HG02852 (cell line): Measurements from ENCODE around the gene CPED1.
"Not testable (repeated sequence)": the region's sequence is repeated elsewhere in the genome, so short reads cannot be mapped to it uniquely, and the experiment has no call there.

ENCODE experiments used
- ATAC-seq: cut with Tn5 transposase; IDR thresholded peaks from one replicate; pipeline ENCODE4 v1.9.1; 2021; ENCODE audit warnings: mild to moderate bottlenecking, moderate library complexity; ENCODE audit not compliant: unreplicated experiment

Gene CPED1

DNA sequence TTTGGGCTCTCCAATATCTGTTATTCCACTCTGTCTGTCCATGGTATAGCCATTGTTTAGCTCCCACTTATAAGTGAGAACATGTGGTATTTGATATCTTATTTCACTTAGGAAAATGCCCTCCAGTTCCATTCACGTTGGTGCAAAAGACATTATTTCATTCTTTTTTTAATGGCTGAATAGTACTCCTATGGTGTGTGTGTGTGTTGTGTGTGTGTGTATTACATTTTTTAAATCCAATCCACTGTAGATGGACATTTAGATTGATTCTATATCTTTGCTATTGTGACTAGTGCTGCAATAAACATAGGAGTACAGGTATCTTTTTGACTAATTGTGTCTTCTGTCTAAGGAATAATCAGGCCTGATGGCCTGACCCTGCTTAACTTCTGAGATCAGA, 7.4 kb upstream of the CPED1 start:
- ATAC-seq: no peak

DNA sequence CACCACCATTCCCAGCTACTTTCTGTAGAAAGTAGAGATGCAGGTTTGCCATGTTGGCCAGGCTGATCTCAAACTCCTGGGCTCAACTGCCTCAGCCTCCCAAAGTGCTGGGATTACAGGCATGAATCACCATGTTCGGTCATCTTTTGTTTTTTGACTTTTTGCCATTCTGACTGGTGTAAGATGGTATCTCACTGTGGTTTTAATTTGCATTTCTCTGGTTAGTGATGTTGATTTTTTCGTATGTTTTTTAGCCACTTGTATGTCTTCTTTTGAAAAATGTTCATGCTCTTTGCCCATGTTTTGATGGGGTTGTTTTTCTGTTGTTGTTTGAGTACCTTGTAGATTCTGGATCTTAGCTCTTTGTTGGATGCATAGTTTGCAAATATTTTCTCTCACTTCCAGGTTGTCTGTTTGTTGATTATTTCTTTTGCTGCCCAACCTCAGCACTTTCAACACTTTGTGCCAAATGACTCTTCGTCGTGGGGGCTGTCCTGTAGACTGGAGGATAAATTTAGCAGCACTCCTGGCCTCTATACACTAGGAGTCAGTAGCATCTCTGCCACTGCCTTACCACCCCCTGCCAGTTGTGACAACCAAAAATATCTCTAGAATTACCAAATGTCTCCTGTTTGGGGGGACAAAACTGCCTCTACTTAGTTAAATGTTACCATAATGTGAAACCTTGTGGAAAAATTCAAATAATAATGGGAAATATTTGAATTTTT, 6.5 kb upstream of the CPED1 start:
- no peak for ATAC-seq

DNA sequence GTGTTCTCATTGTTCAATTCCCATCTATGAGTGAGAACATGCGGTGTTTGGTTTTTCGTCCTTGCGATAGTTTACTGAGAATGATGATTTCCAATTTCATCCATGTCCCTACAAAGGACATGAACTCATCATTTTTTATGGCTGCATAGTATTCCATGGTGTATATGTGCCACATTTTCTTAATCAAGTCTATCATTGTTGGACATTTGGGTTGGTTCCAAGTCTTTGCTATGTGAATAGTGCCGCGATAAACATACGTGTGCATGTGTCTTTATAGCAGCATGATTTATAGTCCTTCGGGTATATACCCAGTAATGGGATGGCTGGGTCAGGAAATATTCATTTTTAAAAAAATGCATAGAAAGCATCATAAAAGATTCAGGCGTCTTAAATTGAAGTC, 4.9 kb upstream of the CPED1 start:
- not testable (repeated sequence) for ATAC-seq

DNA sequence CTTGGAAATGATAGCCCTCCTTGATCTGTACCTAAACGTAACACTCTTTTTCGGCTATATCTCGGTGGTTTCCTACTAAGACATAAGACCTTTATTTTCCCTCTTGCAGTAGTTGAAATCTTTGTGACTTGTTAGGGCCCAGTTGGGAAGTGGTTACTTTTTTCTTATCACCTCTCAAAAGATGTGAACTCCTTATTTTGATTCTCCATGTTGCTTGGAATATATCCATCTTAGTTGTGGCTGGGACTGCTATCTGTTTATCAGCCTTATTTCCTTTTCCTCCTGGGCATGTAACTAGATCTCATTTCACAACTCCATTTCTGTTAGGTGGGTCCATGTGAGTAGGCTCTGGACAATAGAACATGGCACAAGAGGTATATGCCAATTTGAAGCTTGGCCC, 4.1 kb upstream of the CPED1 start:
- ATAC-seq: no peak

DNA sequence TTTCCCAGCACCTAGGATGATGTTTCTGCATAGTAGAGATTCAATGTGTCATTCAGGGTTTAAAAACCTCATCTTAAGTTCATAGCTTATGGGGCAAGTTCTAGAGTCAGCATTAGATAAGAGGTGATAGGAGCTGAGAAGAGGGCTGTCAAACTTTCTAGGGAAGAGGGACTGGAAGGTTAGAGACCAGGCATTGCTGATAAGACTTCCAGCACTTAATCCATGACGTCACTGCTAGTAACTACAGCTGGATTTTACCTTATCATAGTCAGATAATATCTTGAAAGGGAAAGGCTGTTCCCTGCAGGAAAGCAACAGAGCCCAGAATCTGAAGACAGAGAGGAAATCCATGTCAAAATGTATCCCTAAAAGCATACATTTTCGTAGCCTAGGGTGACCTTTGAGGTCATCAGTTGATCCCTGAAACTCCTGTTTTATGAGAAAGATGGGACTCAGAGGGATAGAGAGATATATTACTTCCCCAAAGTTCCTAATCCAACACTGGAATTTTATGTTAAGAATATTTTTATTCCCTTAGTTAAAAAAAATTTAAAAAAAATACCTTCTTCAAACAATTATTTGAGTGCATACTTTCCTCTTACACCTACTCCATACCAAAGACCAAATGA, 3.3 kb upstream of the CPED1 start:
- no peak for ATAC-seq

DNA sequence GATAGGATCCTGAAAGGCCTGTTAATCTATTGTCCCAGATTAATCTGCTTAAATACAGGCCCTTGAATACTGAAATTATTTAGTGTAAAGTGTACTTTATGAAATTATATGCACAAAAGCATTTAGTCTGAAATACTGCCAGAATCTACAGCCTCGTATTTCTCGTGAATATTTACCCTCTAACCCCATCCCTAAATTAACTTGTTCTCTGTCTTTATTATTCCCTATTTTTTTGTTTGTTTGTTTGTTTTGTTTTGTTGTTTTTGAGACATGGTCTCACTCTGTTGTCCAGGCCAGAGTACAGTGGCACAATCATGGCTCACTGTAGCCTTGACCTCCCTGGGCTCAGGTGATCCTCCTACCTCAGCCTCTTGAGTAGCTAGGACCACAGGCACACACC, 2.7 kb upstream of the CPED1 start:
- no peak for ATAC-seq

DNA sequence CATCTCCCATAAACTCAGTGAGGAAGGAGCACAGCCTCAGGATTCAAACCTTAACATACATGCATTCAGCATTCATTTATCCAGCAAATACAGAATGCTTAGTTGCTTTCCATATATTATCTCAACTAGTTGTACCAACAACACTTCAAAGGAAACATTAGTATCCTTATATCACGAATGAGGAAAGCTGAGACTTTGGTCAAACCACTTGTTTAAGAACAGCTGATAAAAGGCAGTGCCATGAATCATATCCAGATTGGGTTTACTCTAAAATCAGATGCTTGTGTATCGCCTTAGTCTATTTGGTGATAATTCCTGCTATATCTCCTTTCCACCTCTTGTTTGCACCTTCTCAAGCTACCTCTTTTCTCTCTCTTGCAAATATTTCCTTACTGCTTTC, 1.9 kb upstream of the CPED1 start:
- no peak for ATAC-seq

DNA sequence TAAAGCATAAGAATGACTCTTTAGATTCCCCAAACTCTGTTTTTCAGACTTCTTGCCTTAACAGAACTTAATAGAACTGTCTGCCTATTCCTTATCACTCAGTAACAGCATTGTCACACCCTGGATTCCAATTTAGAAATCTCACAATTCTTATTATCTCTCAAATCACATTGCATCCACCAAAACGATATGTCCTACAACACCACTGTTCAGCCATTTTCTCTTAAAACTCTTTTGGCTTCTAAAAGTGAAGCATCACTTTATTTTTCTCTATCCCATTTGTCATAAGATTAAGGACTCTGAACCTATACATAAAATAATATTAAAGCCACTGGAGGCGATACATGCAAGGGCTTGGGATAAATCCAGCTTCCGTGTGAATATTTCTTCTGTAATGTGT, 1.2 kb upstream of the CPED1 start:
- no peak for ATAC-seq

DNA sequence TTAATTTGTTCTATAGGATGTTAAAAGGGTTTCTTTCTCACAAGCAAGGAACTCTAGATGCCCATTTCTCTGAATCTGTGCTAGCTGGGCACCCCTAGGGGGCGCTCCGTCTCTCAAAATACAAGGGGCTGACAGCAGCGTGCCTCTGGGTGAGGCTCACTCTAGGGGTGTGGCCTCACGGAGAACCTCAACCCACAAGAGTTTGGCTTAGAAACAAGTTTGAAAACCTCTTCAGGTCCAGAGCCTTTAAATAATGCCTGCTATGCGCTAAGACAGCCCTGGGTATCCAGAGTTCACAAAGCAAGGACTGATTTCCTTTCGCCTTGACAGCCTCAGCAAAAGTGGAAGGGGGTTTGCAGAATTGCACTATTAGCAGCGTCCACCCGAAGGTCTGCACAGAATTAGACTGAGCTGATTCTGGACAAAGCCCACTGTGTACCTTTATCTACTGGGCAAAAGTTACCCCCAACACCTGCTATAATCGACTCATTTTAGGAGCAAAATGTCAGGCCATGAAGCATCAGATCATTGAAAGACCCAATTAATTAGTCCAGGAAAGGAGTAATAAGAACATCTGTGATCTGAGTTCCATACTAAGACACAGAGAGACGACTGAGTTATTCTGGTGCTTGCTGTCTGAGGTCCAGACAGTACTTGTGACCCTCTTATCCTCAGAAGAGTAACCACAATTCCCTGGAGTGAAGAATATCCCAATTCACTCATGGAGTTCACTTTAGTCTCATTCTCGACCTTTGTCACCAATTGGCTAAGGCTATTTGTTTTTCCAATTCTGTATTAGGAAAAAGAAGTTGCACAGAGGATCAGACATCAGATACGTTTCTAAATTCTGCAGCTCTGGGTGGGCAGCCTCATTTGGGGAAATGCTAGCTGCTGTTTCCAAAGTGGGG, 574 bp upstream of the CPED1 start:
- peak; percentile 92 for ATAC-seq

DNA sequence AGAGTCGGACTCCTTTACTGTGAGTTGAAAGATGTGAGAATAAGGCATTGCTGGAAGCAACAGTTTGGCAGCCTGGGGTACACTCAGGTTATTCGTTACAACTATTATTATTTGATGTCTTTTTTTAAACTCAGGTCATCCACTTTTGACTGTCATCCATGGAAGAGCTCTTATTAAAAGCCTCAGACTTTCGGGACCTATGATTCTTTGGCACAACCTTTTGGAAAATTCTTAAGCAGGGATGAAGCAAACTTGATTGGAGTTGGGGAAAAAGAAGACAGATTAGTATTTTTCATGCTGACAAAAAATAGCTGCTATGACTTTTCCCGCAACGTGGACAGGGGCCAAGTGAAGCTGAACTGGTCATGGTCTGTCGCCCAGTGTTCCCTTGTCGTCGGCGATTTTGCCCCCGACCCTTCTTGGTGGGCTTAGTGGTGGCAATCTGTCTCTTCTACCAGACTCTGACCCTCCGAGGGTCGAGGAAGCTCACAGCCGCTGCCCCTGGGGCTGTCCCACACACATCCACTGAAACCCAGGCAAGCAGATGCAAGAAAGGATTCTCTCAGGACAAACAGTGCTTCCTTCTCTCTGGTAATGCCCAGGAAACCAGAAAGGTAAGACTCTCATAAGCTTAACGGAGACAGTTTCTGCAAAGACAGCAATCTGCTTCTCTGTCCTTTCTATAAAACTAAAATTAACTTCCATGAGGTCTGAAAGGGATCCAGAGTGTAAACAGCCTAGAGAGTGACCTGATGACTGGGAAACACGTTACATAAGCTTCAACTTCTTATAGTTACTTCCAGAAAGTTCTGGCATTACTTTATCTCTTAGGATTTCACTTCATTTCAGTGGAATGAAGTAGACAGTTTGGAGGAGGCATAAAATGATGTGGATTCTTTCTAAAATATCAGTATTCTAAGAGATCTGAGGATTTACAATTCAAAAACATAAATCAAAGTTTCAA, 1.0 kb downstream of the CPED1 start:
- no peak for ATAC-seq

DNA sequence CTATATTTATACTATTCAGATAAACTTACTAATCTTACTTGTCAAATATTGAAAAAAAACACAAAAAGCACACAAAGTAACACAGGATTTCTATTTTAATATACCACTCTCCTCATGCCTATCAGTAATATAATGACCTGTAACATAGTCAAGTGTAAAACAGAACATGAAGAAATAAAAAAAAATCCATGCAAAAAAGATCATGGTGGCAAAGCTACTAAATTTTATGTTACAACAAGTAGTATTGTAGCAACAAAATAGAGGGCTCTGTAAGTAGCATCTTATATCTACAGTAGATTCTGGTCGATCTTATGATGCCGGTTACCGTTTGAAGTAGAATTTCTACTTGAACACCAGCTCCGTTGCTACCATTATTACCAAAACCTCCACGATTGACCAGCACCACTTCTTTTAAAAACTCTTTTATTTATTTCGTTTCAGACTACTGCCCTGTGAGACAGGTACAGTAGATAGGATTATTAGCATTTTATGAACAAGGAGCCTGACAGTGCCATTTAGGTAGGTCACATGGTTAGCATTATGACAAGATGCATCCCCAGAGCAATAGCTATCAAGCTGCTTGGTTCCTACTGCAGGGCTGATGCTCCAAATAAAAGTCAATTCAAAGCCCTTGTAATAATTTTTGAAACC, 2.1 kb downstream of the CPED1 start:
- ATAC-seq: no peak

DNA sequence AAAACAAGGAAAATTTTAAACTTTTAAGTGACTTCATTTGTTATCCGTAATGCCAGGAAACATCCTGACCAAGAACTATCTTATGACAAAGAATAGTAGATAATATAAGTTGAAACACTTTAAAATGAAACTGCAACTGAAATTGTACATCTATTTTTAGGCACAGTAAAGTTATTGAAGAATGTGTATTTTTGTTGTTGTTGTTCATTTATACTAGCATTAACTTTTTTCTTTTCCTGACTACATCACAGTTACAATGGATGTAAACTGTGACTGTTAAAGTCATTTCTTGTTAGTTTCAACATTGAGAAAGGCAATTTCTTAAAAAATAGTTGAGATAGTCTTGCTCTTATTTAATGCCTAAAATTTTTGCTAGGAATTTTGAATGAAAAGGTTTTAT, 2.6 kb downstream of the CPED1 start:
- ATAC-seq: no peak

DNA sequence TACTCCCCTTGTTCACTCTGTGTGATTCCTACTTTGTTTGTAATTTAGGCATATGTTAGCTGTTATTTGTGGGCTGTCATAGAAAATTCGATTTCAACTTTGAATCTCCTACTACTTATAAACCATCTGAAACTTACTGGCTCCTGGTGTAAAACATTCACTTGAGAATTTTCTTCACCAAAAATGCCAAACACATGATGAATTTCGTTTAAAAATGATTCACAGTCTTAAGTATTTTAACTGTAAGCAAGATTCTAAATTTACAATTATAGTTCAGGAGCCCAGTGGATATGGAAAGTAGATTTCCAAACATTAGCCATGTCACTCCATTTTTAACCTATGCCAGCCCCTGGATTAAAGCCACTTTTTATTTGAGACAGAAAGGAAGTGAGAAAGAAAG, 3.1 kb downstream of the CPED1 start:
- ATAC-seq: no peak

DNA sequence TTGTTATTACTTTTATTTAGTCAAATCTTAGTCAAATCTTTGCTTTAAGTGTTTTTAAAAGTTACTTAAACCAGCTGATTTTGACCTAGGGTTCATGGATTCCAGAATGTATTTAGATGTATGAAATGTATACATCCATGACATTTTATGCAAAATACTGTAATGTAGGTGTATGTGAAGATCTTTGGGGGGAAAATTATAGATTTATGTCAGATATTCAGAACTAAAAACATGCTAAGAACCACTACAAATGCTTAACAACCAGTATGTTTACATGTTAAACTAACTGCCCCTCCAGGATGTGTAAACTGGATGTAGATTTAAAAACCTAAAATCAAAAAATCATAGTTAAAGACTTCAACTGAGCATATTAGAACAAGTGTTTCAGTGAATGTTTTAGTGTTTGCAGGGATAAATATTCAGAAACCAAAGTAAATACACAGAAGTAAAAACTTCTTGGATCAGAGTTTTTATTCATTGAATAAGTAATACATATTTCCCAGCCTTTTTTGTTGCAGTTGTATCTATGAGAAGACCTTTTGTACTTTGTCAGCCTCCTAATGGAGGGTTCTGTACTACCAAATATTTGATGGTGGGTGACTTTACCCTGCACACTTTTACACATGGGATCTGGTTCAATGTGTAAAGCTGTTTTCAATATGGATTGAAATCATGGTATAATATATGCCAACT, 3.9 kb downstream of the CPED1 start:
- no peak for ATAC-seq

DNA sequence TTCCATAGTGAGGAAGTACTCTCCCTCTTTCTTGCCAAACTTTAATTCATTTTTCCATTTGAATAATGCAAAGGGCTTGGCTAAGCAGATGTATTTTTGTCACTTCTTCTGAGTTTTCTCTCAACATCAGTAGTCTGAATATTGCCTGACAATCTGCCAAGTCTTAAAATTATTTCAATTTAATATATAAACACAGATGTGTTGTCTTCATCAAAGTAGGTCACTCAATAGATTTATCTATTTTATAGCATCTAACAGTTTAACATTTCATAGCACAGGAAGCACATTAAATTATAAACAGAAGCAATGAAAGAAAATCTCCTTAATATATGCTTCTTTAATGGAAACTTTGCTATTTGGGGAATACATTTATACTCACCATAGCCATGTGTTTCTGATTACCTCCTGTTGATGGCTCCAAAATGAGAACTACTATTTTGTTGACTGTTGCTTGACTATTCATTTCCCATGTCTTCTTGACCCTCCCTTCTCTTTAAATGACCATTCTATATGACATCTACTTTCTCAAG, 4.5 kb downstream of the CPED1 start:
- ATAC-seq: no peak

DNA sequence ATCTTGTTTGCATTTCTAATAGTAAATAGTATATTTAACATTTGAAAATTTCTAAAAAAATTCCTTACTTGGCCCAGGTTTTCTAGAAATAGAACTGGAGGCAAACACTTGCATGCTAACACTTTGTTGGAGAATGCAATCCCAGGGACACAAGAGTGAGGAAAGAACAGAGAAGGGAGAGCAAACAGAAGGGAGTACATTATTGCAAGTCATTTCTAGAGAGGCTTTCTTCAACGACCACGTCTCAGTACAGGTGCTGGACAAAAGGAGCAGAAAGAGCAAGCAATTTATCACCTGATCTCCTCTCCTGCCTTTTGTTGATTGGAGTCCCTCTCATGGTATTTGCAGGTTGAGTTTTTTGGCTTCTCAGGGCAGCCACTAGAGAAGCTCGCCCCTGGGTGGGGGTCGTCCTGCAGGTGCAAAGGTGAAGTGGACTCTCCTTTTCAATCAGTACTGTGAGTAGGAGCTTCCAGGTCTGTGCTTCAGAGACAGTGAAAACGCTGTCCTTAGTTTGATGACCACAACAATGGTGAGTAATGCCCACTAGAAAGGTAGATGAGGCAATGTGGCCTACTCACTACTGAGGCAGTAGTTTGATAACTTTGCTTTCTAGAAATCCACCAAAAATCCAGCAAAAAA, 5.2 kb downstream of the CPED1 start:
- no peak for ATAC-seq

DNA sequence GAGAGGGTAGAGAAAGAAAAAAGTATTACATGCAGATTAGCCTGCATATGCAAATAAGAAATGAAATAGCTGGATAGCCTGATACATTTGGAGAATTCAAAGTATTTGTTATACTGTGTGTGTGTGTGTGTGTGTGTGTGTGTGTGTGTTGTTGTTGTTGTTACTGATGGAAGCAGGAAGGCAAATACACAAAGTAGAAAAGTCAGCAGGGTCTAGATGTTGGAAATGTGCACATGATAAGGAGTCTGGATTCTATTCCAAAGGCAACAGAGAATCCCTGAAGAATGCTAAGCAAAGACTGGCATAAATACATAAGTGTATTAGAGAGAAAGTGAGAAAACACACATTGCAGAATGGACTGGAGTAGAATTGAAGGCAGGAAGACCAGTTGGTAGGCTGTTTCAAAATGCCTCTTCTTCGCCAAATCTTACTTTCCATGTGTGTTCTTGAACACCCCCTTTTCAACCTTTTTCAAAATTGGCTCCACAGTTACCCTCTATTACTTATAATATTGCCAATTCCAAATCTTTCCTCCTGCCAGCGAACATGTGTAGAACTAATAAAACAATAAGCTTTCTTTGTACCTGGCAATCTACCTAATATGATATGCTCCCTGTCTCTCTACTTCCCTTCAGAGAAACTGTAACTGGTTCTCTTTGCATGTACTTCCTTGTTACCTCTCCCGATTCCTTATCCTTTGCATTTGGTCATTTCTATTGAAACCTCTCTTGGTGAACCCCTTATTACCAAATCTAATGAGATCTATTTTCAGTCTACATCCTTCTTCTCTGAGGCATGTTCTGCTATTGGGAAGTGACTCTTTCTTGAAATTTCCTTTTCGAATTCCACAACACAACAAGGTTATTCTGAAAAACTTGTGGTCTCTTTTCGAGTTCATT, 6.2 kb downstream of the CPED1 start:
- no peak for ATAC-seq

DNA sequence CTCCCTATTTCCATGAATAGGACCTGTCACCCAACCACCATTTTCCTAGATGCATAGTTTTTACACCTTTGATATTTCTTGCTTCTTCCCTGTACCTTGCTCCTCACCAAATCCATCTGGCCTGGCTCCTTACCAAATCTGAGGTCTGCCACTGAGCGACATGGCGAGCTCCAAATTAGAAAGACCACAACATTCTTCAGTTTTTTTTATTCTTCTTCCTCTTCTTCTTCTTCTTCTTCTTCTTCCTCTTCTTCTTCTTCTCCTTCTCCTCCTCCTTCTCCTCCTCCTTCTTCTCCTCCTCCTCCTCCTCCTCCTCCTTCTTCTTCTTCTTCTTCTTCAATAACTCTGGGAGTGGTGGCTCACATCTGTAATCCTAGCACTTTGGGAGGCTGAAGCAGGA, 7.1 kb downstream of the CPED1 start:
- ATAC-seq: no peak
